Loucy (cell line): Measurements from ENCODE around the gene APLP1.

Source experiments
- H2AFZ ChIP-seq: fragments of 200-600 bp; sonication (generic); 2 replicates; pipeline ENCODE4 v1.6.0; 2016; ENCODE audit warnings: antibody characterized with exemption, mild to moderate bottlenecking, low read length, moderate library complexity
- H3F3A ChIP-seq: fragments of 200-600 bp; 2 replicates; pipeline ENCODE4 v1.6.0; 2016; ENCODE audit warnings: antibody characterized with exemption, low read depth, mild to moderate bottlenecking
- H3K27me3 ChIP-seq: fragments of 200-600 bp; sonication (generic); 2 replicates; pipeline ENCODE4 v1.6.1; 2014; ENCODE audit warnings: low read length, mild to moderate bottlenecking; ENCODE audit not compliant: insufficient read depth, poor library complexity, severe bottlenecking
- H3K36me3 ChIP-seq: fragments of 200-600 bp; sonication (generic); 2 replicates; pipeline ENCODE4 v1.6.1; 2016; ENCODE audit warnings: low read length; ENCODE audit not compliant: insufficient read depth
- H3K4me1 ChIP-seq: fragments of 200-600 bp; sonication (generic); 2 replicates; pipeline ENCODE4 v1.5.1; 2014; ENCODE audit warnings: low read length, mild to moderate bottlenecking; ENCODE audit not compliant: insufficient read depth, poor library complexity, severe bottlenecking
- H3K4me2 ChIP-seq: fragments of 200-600 bp; sonication (generic); 2 replicates; pipeline ENCODE4 v1.6.0; 2014; ENCODE audit warnings: antibody characterized with exemption, low read length, low read depth, mild to moderate bottlenecking; ENCODE audit not compliant: poor library complexity, severe bottlenecking
- H3K4me3 ChIP-seq: fragments of 200-600 bp; sonication (generic); 2 replicates; pipeline ENCODE4 v1.5.1; 2014; ENCODE audit warnings: low read length, mild to moderate bottlenecking, mixed read lengths; ENCODE audit not compliant: poor library complexity, severe bottlenecking
- H3K79me2 ChIP-seq: fragments of 200-600 bp; sonication (generic); 2 replicates; pipeline ENCODE4 v1.6.1; 2014; ENCODE audit warnings: low read length; ENCODE audit not compliant: insufficient read depth
- H3K9ac ChIP-seq: fragments of 200-600 bp; sonication (generic); 2 replicates; pipeline ENCODE4 v1.6.0; 2014; ENCODE audit warnings: mild to moderate bottlenecking, low read depth, low read length, moderate library complexity; ENCODE audit not compliant: poor library complexity, severe bottlenecking
- H3K9me2 ChIP-seq: fragments of 200-600 bp; sonication (generic); replicated peaks from 2 replicates; pipeline ENCODE4 v1.6.1; 2016; ENCODE audit warnings: low read depth, low read length, mixed read lengths
- H3K9me3 ChIP-seq: fragments of 200-600 bp; sonication (generic); 2 replicates; pipeline ENCODE4 v1.6.1; 2014; ENCODE audit warnings: mild to moderate bottlenecking, antibody characterized with exemption, low read length, low read depth; ENCODE audit not compliant: insufficient read depth
- H4K20me1 ChIP-seq: fragments of 200-600 bp; sonication (generic); 2 replicates; pipeline ENCODE4 v1.6.0; 2014; ENCODE audit warnings: antibody characterized with exemption, low read length, mild to moderate bottlenecking; ENCODE audit not compliant: insufficient read depth, poor library complexity, severe bottlenecking
- CTCF ChIP-seq: fragments of 200-600 bp; sonication (generic); conservative IDR thresholded peaks from 2 replicates; pipeline ENCODE4 v1.5.1; 2014; ENCODE audit warnings: mild to moderate bottlenecking, antibody characterized with exemption, low read length
- EZH2phosphoT487 ChIP-seq: fragments of 200-600 bp; IDR thresholded peaks from 2 replicates; pipeline ENCODE4 v1.6.1; 2018; ENCODE audit warnings: antibody characterized with exemption, mild to moderate bottlenecking, moderate library complexity, borderline replicate concordance

APLP1 gene

GRCh38 chr19:35882114-35882832 lies 13.9 kb downstream of the APLP1 start:
- Histone ChIP-seq H3K79me2 (no peaks in the 10 kb centered on the region), H3K27me3 (no peaks in the 10 kb centered on the region), H3K4me3 (no peak overlapping the region), H3K9ac (no peak overlapping the region), H3K4me1 (no peaks in the 10 kb centered on the region), H3K36me3 (no peaks in the 10 kb centered on the region), H3K4me2 (no peak overlapping the region), H3K9me3 (no peaks in the 10 kb centered on the region), H3F3A (no peaks in the 10 kb centered on the region), H4K20me1 (peaks cover 2% of the 10 kb centered on the region), H2AFZ (no peak overlapping the region), H3K9me2 (no peaks in the 10 kb centered on the region)
- TF ChIP-seq EZH2phosphoT487, result no peak
- peak; percentile 59 for TF ChIP-seq CTCF

GRCh38 chr19:35883882-35884281 lies 15.5 kb downstream of the APLP1 start:
- peaks cover 2% of the 10 kb centered on the region for H4K20me1 ChIP-seq

GRCh38 chr19:35885225-35885738 lies 16.9 kb downstream of the APLP1 start:
- Histone ChIP-seq H3F3A (no peaks in the 10 kb centered on the region), H3K9me2 (no peaks in the 10 kb centered on the region), H3K79me2 (no peaks in the 10 kb centered on the region), H2AFZ (no peak overlapping the region), H3K4me2 (no peak overlapping the region), H3K4me3 (no peak overlapping the region), H4K20me1 (no peaks in the 10 kb centered on the region), H3K27me3 (no peaks in the 10 kb centered on the region), H3K9ac (no peak overlapping the region), H3K36me3 (peaks cover 25% of the 10 kb centered on the region; the same call in 1 of the 2 replicates), H3K9me3 (no peaks in the 10 kb centered on the region), H3K4me1 (no peaks in the 10 kb centered on the region)
- TF ChIP-seq EZH2phosphoT487, result no peak
- no peak for TF ChIP-seq CTCF

More at GRCh38 chr19:35883882-35884281, 15.5 kb downstream of the APLP1 start:
- Histone ChIP-seq H3K9me2 (no peaks in the 10 kb centered on the region), H3K27me3 (no peaks in the 10 kb centered on the region), H3K36me3 (peaks cover 11% of the 10 kb centered on the region; the same call in 1 of the 2 replicates), H3K4me2 (no peak overlapping the region), H3K4me3 (no peak overlapping the region), H3K4me1 (no peaks in the 10 kb centered on the region), H3K9me3 (no peaks in the 10 kb centered on the region), H2AFZ (no peak overlapping the region), H3K79me2 (no peaks in the 10 kb centered on the region), H3K9ac (no peak overlapping the region), H3F3A (no peaks in the 10 kb centered on the region)
- TF ChIP-seq CTCF (no peak), EZH2phosphoT487 (no peak)
